GM23248 (cell line): Measurements from ENCODE around the gene CELA2A. TPM values are rescaled to one million over a fixed set of nuclear protein-coding genes. Genes with fewer than 3 reads are reported as not detected.
A peak's percentile ranks its signal among the peaks of the same experiment; 100 is the strongest.
"Not testable (repeated sequence)": the region's sequence is repeated elsewhere in the genome, so short reads cannot be mapped to it uniquely, and the experiment has no call there.

ENCODE experiments used
- DNase-seq: peaks from one replicate; pipeline ENCODE4 v3.0.0-alpha.2; 2015
- H2AFZ ChIP-seq: fragments of 200-600 bp; sonication (generic); 2 replicates; pipeline ENCODE4 v1.6.1; 2016; ENCODE audit warnings: antibody characterized with exemption
- H3F3A ChIP-seq: fragments of 200-600 bp; sonication (generic); 2 replicates; pipeline ENCODE4 v1.6.1; 2016; ENCODE audit warnings: mild to moderate bottlenecking, antibody characterized with exemption, mixed run types; ENCODE audit not compliant: insufficient read depth
- H3K27ac ChIP-seq: fragments of 200-600 bp; sonication (generic); 2 replicates; pipeline ENCODE4 v1.5.1; 2016; ENCODE audit warnings: mild to moderate bottlenecking
- H3K27me3 ChIP-seq: fragments of 200-600 bp; sonication (generic); replicated peaks from 2 replicates; pipeline ENCODE4 v1.6.1; 2016; ENCODE audit warnings: mild to moderate bottlenecking; ENCODE audit not compliant: insufficient read depth
- H3K36me3 ChIP-seq: fragments of 200-600 bp; sonication (generic); 2 replicates; pipeline ENCODE4 v1.6.1; 2016; ENCODE audit warnings: low read depth, mild to moderate bottlenecking
- H3K4me1 ChIP-seq: fragments of 200-600 bp; sonication (generic); 2 replicates; pipeline ENCODE4 v1.6.1; 2016; ENCODE audit warnings: mild to moderate bottlenecking; ENCODE audit not compliant: insufficient read depth
- H3K4me2 ChIP-seq: fragments of 200-600 bp; sonication (generic); one replicate; pipeline ENCODE4 v1.6.1; 2016; ENCODE audit warnings: mild to moderate bottlenecking; ENCODE audit not compliant: unreplicated experiment
- H3K4me3 ChIP-seq: fragments of 200-600 bp; sonication (generic); 2 replicates; pipeline ENCODE4 v1.5.1; 2016; ENCODE audit warnings: mild to moderate bottlenecking
- H3K79me2 ChIP-seq: fragments of 200-600 bp; sonication (generic); 2 replicates; pipeline ENCODE4 v1.6.1; 2016; ENCODE audit warnings: mild to moderate bottlenecking; ENCODE audit not compliant: insufficient read depth
- H3K9ac ChIP-seq: fragments of 200-600 bp; sonication (generic); 2 replicates; pipeline ENCODE4 v1.6.1; 2016; ENCODE audit warnings: mild to moderate bottlenecking
- H3K9me2 ChIP-seq: fragments of 200-600 bp; sonication (generic); 2 replicates; pipeline ENCODE4 v1.6.1; 2016; ENCODE audit warnings: mixed run types, mild to moderate bottlenecking, moderate library complexity; ENCODE audit not compliant: insufficient read depth
- H3K9me3 ChIP-seq: fragments of 200-600 bp; sonication (generic); one replicate; pipeline ENCODE4 v1.6.1; 2017; ENCODE audit warnings: low read depth
- H4K20me1 ChIP-seq: fragments of 200-600 bp; sonication (generic); 2 replicates; pipeline ENCODE4 v1.6.0; 2016; ENCODE audit not compliant: insufficient read depth
- EZH2 ChIP-seq: fragments of 200-600 bp; sonication (generic); IDR thresholded peaks from 2 replicates; pipeline ENCODE4 v1.6.1; 2018; ENCODE audit warnings: antibody characterized with exemption, mild to moderate bottlenecking; ENCODE audit not compliant: insufficient read depth, poor library complexity, severe bottlenecking
- EZH2phosphoT487 ChIP-seq: fragments of 200-600 bp; sonication (generic); IDR thresholded peaks from 2 replicates; pipeline ENCODE4 v1.6.1; 2018; ENCODE audit warnings: antibody characterized with exemption, moderate library complexity, mild to moderate bottlenecking, low read depth; ENCODE audit not compliant: insufficient read depth
- WGBS, 2 experiments: methylation state at CpG; one replicate each; pipeline ENCODE4 v1.1.6; 2015 to 2017; ENCODE audit warnings: low lambda C conversion rate in 2 of 2, low coverage in 1 of 2; ENCODE audit errors: missing lambda C conversion rate in 2 of 2; 5-methylcytosine and 5-hydroxymethylcytosine counted together
- in situ Hi-C: fragments of 300-500 bp; cut with MboI; formaldehyde crosslinking; loops from 2 replicates; pipeline ENCODE4 v1.15.0; 2020
- polyA plus RNA-seq: library from polyadenylated mRNA; unstranded; fragments of >200 nt; fragmentation: Nextera tagmentation; extraction: Ambion mirVana; gene quantifications from 2 replicates; pipeline ENCODE4 v1.2.1, GENCODE V29; 2016
- total RNA-seq: library from RNA; depleted of rRNA; stranded (reverse); fragments of >200 nt; shearing (Covaris generic); gene quantifications from 2 replicates; pipeline ENCODE4 v1.2.3, GENCODE V29; 2014

CELA2A gene
- total and polyA plus RNA-seq, 2 experiments from 2014 or later: not detected

DNA sequence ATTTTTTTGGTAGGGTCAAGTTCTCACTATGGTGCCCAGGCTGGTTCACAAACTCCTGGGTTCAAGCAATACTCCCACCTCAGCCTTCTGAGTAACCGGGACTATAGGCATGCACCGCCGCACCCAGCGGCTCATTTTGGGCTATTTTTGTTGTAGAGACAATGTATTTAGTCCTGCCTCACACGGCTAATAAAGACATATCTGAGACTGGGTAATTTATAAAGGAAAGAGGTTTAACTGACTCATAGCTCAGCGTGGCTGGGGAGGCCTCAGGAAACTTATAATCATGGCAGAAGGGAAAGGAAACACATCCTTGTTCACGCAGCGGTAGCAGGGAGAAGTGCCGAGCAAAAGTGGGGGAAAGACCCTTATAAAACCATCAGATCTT lies 4.2 kb downstream of the CELA2A start:
- TF ChIP-seq EZH2phosphoT487 (no peak), EZH2 (no peak)
- H3K9ac ChIP-seq: no peak overlapping the region

DNA sequence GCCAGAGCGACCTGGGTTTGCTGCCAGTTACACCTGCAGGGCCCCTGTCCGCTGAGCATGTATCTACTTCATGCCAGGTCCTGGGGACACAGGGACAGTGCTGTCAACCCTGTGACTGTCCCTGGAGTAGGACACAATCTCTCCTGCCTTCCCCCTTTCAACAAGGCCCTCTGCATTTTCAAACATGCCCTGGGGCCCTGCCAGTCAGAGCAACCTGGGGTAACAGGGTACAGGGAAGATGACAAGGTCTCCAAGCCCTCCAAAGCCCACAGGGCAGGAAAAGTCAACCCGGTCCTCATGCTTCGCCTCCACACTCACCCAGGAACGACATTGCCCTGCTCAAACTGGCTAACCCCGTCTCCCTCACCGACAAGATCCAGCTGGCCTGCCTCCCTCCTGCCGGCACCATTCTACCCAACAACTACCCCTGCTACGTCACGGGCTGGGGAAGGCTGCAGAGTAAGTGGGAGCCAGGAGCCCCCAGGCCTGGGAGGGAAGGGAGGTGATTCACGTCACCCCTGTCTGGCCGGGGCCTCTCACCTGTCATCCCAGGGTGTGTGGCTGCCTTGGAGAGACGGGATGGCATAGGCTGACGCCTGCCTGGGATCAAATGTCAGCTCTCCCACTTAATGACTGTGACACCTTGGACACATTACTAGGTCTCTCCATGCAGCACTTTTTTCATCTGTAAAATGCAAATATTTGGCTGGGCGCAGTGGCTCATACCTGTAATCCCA lies 6.7 kb downstream of the CELA2A start:
- H2AFZ ChIP-seq, DNase-seq, H3K36me3 ChIP-seq, H3K9me3 ChIP-seq, in situ Hi-C loops, H3K4me2 ChIP-seq, H3F3A ChIP-seq, H3K9me2 ChIP-seq, H3K9ac ChIP-seq, H3K4me3 ChIP-seq, H3K79me2 ChIP-seq, H4K20me1 ChIP-seq, H3K27ac ChIP-seq, H3K27me3 ChIP-seq: not testable (repeated sequence)
- 83 to 90% methylated on average over 14 to 15 of the region's 15 CpGs for WGBS, 2 experiments
- H3K4me1 ChIP-seq: peaks cover 13% of the 10 kb centered on the region; the same call in 1 of the 2 replicates

More for the DNA sequence above, 4.2 kb downstream of the CELA2A start:
- peak; percentile 10 for DNase-seq
- no peaks in the 10 kb centered on the region for H3K9me2 ChIP-seq
- WGBS, 2 experiments: 82 to 84% methylated on average over 9 of the region's 9 CpGs
- in situ Hi-C loops: no loop called here
- no peak overlapping the region for H3K27ac ChIP-seq
- no peaks in the 10 kb centered on the region for H3K79me2 ChIP-seq
- no peaks in the 10 kb centered on the region for H3K36me3 ChIP-seq
- H3K4me2 ChIP-seq: no peak overlapping the region
- no peaks in the 10 kb centered on the region for H4K20me1 ChIP-seq
- H3K4me1 ChIP-seq: peaks cover 13% of the 10 kb centered on the region; the same call in 1 of the 2 replicates
- no peaks in the 10 kb centered on the region for H3F3A ChIP-seq
- H3K9me3 ChIP-seq: no peaks in the 10 kb centered on the region
- no peak overlapping the region for H3K4me3 ChIP-seq
- H3K27me3 ChIP-seq: no peaks in the 10 kb centered on the region; the same call in 1 of the 2 replicates
- H2AFZ ChIP-seq: no peak overlapping the region

DNA sequence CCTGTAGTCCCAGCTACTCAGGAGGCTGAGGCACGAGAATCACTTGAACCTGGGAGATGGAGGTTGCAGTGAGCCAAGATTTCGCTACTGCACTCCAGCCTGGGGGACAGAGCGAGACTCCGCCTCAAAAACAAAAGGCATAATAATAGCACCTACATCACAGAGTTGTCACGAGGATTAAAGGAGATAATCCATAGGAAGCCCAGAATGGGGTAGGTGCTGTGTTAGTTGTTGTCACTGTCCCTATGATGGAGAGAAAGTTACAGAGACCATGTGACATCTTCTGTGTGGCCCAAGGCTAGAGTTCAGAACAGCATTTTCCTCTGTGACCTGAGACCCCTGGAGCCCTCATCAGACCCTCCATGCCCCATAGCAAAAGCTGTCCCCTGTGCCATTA lies 7.4 kb downstream of the CELA2A start:
- H3K4me3 ChIP-seq, DNase-seq, H3K79me2 ChIP-seq, H3K9me2 ChIP-seq, H3K9me3 ChIP-seq, H3K4me2 ChIP-seq, H3K27me3 ChIP-seq, H3K27ac ChIP-seq, in situ Hi-C loops, H3F3A ChIP-seq, H2AFZ ChIP-seq, H4K20me1 ChIP-seq, H3K9ac ChIP-seq, H3K36me3 ChIP-seq: not testable (repeated sequence)
- 76 to 81% methylated on average over 5 of the region's 5 CpGs for WGBS, 2 experiments
- peaks cover 13% of the 10 kb centered on the region; the same call in 1 of the 2 replicates for H3K4me1 ChIP-seq

DNA sequence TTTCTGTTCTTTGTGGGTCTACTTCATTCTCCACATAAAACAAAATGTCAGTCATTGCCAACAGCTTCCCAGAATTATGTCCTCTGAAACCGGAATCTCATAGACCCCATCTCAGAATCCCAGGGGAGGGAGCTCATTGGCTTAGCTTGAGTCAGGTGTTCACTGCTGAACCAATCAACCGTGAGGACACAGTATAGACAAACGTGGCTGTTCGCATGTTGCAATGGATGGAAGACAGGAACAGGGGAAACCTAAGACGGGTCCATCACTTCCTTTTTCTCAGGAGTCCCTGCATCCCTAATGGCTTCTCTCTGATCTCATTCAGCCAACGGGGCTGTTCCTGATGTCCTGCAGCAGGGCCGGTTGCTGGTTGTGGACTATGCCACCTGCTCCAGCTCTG lies 9.1 kb downstream of the CELA2A start:
- no peak overlapping the region for H3K9ac ChIP-seq
- no peak overlapping the region for H3K4me3 ChIP-seq
- no peak overlapping the region for H2AFZ ChIP-seq
- WGBS, 2 experiments: 80 to 85% methylated on average over 7 of the region's 7 CpGs
- 0 out of 2 replicates have a peak, but pooled peaks cover 4% of the 10 kb centered on the region for H3K4me1 ChIP-seq
- in situ Hi-C loops: no loop called here
- H3F3A ChIP-seq: no peaks in the 10 kb centered on the region
- H3K79me2 ChIP-seq: no peaks in the 10 kb centered on the region
- no peak for DNase-seq
- TF ChIP-seq EZH2phosphoT487 (no peak), EZH2 (no peak)
- H3K4me2 ChIP-seq: no peak overlapping the region
- H3K27me3 ChIP-seq: no peaks in the 10 kb centered on the region; the same call in 1 of the 2 replicates
- H3K9me2 ChIP-seq: no peaks in the 10 kb centered on the region
- H4K20me1 ChIP-seq: no peaks in the 10 kb centered on the region
- H3K9me3 ChIP-seq: no peaks in the 10 kb centered on the region
- H3K27ac ChIP-seq: no peak overlapping the region
- H3K36me3 ChIP-seq: no peaks in the 10 kb centered on the region

DNA sequence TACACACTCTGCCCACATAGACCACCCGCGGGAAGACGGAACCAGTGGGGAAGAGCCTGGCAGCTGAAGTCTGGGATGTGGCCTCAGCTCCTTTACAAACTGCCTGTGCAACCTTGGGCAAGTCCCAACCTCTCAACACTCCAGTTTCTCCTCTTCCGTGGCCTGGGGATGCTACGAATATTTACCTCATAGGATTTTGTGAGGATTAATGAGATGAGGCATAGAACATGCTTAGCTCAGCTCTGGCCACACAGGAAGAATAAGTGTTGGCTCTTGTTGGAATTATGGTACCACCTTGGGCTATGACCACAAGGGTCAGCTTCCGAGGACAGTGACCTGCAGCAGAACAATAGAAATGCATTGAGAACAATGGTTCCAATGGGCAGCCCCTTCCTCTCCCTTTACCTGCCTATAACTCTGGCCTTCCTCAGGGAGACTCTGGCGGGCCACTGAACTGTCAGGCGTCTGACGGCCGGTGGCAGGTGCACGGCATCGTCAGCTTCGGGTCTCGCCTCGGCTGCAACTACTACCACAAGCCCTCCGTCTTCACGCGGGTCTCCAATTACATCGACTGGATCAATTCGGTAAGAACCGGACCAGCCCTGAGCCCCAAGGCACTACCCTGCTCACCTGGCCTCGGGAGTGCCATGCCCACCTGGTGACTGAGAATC lies 10.6 kb downstream of the CELA2A start:
- in situ Hi-C loops, H3K4me3 ChIP-seq, H3K36me3 ChIP-seq, H3K27me3 ChIP-seq, H3K9me3 ChIP-seq, H3K4me1 ChIP-seq, H2AFZ ChIP-seq, H3K4me2 ChIP-seq, DNase-seq, H3K79me2 ChIP-seq, H3F3A ChIP-seq, H4K20me1 ChIP-seq, H3K9ac ChIP-seq, H3K9me2 ChIP-seq, H3K27ac ChIP-seq: not testable (repeated sequence)
- WGBS, 2 experiments: 87 to 94% methylated on average over 22 of the region's 22 CpGs
